ENCODE measurements around the gene CA5A.
"Not testable (repeated sequence)": the region's sequence is repeated elsewhere in the genome, so short reads cannot be mapped to it uniquely, and the experiment has no call there.

CA5A gene

DNA sequence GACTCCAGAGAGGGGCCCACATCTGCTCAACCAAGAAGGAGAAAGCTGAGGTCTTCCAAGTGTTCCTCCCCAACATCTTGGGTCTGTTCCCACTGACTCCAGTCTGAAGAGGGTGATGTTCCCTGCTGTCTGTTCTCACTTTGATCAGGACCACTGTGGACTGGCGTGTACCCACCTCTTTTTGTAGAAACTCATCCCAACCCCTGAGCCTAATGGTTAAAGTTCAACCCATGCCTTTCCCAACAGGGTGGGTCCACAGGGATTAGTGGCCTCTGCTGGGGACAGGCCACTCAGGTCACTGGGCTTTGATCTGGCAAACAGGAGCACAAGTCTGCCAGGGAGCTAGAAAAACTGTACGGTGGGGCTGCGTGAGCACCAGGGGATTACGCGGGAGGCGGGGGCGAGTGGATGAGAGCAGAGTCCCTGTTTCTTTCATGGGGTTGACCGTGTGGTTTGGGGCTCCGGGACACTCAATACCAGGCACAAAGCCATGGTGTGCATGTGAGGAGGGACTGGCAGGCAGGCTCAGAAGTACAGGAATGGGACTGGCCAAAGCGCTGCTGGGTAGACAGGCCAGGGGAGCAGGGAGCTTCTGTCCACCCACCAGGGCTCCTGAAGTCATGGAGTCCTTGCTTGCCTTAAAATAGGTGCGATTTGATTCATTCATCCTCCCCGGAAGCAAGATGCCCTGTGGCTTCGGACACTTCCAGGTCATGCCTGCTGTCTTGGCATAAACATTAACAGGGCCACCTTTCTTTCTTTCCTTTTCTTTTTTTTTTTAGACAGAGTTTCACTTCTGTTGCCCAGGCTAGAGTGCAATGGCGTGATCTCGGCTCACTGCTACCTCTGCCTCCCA, at the start of gene CA5A:
Gene CA5A, minus strand, starts transcription at position 155 of the 856 bp plus-strand sequence. Its CDS starts 79 bp downstream, at position 76.
- no peak for DNase-seq (ENCODE audit: low read depth, low spot score)

- DNase-seq (ENCODE audit: low read depth, low spot score), result not testable (repeated sequence)
These were observed 49.2 kb upstream of the CA5A start for GRCh38 chr16:87985493-87985892.

DNA sequence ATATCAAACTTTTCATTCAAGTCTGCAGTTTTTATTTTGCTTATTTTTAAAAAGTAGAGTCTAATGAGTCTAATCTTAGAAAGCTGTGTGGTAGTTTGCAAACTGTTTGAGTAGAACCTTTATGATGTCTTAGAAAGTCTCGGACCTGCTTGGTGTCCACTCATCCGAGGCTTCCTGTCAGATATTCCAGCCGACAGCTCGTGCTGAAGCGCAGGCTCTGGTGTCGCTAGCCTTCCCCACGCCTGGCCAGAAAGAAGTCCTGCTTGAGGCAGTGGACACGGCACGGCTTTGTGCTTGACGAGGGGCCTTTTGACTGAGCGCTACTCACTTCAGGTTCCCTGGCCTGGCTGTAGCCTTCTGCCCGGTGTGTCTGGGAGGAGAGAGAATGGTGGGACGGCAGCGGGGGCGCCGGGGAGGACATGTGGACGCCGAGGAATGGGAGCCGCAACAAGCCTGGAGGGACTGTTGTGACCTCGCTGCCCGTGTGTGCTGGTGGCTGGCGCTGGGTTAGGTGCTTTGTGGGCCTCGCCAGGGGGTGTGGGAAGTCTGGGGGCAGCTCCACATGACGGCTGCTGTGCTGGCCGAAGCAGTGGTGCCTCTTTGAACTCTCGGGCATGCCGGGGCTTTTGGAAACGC, 48.4 kb upstream of the CA5A start:
- no peak for DNase-seq (ENCODE audit: low read depth, low spot score)

- not testable (repeated sequence) for DNase-seq (ENCODE audit: low read depth, low spot score)
These were observed 47.9 kb upstream of the CA5A start for GRCh38 chr16:87984180-87984579.

DNA sequence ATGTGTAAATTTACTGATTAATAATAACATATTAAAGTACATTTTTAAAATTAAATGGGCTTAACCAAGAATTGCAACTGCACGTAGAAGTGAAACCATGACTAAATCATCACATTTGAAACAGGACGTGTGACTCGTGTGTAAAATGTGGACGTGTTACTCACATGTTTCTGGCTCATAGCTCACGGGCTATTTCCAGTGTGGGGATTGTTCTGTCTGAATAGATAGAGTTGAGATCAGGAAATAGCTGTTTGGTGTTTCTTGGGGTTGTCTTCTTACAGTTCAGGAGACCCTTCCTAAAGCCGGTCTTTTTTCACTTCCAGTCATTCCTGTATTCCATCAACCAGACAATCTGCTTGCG, 47.4 kb upstream of the CA5A start:
- DNase-seq (ENCODE audit: low read depth, low spot score), result not testable (repeated sequence)

GRCh38 chr16:87983072-87983736, 46.9 kb upstream of the CA5A start:
- not testable (repeated sequence) for DNase-seq (ENCODE audit: low read depth, low spot score)

- DNase-seq (ENCODE audit: low read depth, low spot score), result no peak
These were observed 46.3 kb upstream of the CA5A start for GRCh38 chr16:87982581-87983041.

DNA sequence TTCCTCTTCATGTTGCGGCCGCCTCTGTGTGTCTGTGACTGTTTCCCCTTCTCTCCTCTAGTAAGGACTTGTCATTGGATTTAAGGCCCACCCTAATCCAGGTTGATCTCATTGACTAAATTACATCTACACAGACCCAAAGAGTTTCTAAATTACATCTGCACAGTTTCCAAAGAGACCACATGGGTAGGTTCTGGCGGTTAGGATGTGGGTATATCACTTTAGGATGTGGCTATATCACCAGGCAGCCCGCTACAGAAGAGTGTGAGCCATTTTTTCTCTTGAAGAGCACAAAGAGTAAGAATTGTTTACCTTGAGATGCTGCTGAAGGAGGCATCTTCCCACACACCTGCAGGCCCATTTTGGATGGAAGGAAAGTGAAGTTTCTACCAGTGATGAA, 45.0 kb upstream of the CA5A start:
- not testable (repeated sequence) for DNase-seq (ENCODE audit: low read depth, low spot score)

DNA sequence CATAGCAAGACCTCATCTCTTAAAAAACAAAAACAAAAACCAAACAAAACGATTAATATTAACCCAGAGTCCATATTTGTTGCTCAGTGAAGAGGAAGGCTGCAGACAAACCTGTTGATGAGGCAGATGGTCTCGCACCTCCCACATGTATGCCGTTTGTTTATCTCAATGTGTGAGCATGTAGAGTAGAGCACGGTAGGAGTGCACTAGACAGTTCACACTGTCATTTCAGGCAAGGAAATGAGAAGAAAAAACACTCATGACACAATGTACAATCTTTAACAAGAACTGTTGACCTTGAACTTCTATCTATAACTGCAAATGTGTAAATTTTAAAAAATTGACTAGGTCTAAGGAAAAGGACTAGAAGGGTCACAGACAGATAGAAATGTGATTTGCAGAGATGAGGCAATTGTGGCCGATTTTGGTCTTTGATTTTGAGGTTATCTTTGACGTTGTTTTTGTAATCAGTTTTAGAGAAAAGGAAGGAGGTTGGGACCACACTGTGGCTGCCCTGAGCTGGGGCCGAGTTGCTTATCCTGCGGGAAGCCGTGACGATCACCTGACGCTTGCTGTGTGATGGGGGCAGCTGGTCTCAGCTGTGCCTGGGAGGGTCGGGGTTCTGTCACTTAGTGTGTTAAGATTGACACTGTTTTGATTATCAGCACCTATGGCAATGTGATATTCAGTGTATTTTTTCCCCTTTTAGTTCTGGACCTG, 43.7 kb upstream of the CA5A start:
- not testable (repeated sequence) for DNase-seq (ENCODE audit: low read depth, low spot score)

DNA sequence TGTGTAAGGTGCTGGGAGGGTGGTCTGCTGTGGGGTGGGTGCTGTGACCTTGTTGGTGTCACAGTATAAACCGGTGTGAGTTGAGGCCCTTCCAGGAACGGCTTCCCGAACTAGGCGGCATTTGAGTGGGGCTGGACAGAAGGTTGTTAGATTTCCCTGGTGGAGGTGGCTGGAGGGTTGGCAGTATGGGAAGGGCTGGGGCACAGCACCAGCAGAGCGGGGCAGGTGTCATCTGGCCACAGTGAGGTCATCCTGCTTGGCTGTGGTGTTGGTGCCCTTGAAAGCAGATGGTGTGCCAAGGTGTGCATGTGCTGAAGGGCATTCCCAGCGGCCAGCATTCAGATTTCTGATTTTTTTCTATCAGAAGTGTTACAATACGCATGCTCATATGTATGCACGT, 43.0 kb upstream of the CA5A start:
- no peak for DNase-seq (ENCODE audit: low read depth, low spot score)

DNA sequence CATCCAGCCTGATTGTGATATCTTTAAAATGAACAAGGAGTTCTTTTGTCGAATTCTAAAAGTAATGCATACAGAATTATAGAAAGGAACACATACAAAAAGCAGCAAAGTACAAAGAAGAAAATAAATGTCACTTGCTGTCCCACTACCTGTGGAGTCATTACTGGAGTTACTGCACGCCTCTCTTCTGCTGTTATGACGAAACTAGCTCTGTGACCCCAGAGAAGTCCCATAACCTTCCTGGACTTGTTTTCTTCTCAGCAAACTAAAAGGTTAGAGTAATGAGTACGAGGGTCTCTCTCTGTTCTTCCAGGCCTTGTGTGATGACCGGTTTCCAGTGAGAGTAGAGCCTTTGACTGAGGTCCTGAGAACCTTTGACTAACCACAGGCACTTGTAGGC, 41.8 kb upstream of the CA5A start:
- DNase-seq (ENCODE audit: low read depth, low spot score), result no peak

- no peak for DNase-seq (ENCODE audit: low read depth, low spot score)
These were observed 40.3 kb upstream of the CA5A start for GRCh38 chr16:87976665-87977064.

DNA sequence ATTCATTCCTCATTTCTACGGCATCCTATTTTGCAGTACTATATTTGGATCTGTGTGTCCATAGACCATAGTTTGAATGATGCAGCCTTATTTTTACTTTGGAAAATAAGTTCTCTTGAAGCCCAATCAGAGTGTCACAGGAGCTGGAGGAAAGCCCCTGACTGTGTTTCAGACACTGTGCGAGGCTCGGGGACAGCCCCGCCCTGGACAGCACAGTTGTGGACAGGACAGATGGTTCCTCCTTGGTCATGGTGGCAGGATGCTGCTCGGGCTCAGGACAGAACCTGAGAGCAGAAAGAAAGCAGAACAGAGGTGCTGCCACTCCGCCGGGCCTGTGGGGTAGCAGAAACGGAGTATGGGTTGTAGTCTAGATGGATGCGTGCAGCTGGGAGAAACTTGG, 37.8 kb upstream of the CA5A start:
- no peak for DNase-seq (ENCODE audit: low read depth, low spot score)

DNA sequence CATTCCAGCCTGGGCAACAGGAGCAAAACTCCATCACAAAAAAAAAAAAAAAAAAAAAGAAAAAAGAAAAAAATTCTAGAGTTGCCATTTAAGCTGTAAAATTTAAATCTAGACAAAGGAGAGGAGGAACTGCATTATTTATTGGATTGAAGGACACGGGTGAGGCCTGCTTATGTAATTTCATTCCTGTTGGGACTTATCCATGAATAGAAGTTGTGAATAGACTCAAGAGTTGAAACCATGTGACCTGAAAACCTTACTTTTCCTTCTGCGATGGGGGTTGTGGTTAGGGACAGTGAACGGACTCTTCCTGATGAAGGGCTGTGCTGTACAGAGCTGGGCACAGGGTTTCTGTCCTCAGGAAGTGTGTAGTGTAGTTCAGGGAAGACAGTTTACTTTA, 37.4 kb upstream of the CA5A start:
- DNase-seq (ENCODE audit: low read depth, low spot score), result no peak

GRCh38 chr16:87971933-87972332, 35.6 kb upstream of the CA5A start:
- DNase-seq (ENCODE audit: low read depth, low spot score), result no peak

GRCh38 chr16:87970186-87970585, 33.9 kb upstream of the CA5A start:
- no peak for DNase-seq (ENCODE audit: low read depth, low spot score)

DNA sequence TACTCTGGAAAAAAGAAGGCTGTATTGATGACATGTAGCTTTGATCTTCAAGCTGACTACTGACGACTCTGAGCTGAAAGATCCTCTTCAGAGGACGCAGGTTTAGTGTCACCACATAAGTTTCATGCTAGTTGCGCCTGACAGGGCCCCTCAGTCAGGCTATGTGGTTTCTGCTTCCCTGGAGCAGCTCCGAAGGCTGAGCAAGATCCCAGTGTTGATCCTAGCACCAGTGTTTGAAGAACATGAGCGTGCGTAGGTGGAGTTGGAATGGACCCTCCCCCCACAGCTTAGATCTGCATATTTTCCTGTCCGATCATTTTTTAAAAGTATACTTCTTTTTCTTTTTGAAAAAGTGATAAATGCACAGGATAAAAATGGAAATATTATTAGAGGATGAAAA, 32.2 kb upstream of the CA5A start:
- DNase-seq (ENCODE audit: low read depth, low spot score), result no peak

GRCh38 chr16:87966685-87967185, 30.4 kb upstream of the CA5A start:
- DNase-seq (ENCODE audit: low read depth, low spot score), result no peak

DNA sequence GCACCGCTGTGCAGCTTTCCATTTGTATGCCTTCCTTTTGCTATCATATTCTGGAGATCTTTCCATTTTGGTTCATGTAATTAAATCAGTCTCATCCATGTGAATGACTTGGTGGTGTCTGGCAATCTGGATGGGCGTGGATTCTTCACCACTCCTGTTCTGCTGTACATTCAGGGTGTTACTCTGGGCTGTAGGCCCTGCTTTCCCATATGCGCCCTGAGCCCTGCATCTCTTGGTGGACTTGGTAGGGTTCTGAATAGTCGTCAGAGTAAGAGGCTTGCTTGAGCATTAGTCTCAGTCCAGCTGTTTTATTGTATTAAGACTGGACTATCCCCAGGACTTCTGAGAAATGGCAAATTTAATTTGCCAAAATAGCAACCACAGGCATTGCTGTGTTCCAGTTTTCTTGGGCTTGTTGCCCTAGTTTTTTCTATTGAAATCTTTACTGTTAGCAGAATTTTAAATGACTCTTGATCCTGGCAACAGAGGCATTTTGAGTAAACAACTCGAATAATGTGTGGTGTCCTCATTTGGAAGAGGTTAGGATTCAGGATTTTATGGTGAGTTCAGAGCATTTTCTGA, 29.8 kb upstream of the CA5A start:
- no peak for DNase-seq (ENCODE audit: low read depth, low spot score)

GRCh38 chr16:87965417-87965816, 29.1 kb upstream of the CA5A start:
- no peak for DNase-seq (ENCODE audit: low read depth, low spot score)

DNA sequence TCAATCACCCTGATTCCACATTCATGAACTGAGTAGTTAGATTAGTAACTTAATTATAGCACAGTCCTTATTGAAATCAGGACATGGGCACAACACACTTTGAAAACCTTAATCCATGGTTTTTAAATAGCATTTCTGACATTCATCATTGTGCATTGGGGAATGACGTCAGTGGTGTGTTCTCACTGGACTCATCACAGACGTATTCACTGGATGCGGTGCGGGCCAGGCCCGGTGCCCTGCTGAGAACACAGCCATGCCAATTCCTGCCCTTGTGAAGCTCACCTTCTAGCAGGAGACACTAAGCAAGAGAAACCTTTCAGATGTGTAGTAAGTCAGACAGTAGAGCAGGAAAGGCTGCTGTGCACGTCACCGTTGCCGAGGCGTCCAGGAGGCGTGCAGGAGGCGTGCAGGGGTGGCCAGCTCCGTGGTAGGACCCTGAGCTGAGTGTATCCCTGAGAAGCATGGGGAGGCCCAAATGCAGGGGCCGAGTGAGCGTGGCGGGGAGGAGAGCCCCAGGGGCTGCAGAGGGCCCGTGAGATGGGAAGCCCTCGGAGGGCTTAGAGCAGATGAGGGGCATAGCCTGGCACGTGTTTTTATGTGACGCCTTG, 27.8 kb upstream of the CA5A start:
- DNase-seq (ENCODE audit: low read depth, low spot score), result no peak

Data from brain pericyte (primary cell).